ENCODE results near the gene LCN10. TPM values are rescaled to one million over a fixed set of nuclear protein-coding genes. Genes with fewer than 3 reads are reported as not detected.
A peak's percentile ranks its signal among the peaks of the same experiment; 100 is the strongest.

The LCN10 gene
- total and polyA plus RNA-seq, 10 of the 15 experiments (the other 5 are each of a cell fraction or from before 2014, with no cell fraction given), result 0.06 to 1.3 (median 0.21) TPM; not detected in 1

- TF ChIP-seq CUX1 (IDR thresholded peaks at IDR 0.05; ENCODE audit: insufficient replicate concordance, low read depth, low read length), result no peak
- TF ChIP-seq, protein P1, sequence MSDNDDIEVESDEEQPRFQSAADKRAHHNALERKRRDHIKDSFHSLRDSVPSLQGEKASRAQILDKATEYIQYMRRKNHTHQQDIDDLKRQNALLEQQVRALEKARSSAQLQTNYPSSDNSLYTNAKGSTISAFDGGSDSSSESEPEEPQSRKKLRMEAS (IDR thresholded peaks at IDR 0.05; ENCODE audit: low read depth, low read length), result peak; percentile 57; the same call in 1 of the 2 replicates
- no peak for TF ChIP-seq USF2 (IDR thresholded peaks at IDR 0.05; ENCODE audit: borderline replicate concordance, low read depth, low read length)
- no peak for TF ChIP-seq ZNF592 (IDR thresholded peaks at IDR 0.05)
- no peak for TF ChIP-seq E4F1 (IDR thresholded peaks at IDR 0.05; ENCODE audit: borderline replicate concordance, partially characterized antibody)
- 0 out of 2 replicates have a peak, but pooled peaks have one; percentile 40 for TF ChIP-seq RB1 (IDR thresholded peaks at IDR 0.05; ENCODE audit: borderline replicate concordance)
- no peak for TF ChIP-seq SREBF2 (IDR thresholded peaks at IDR 0.05; ENCODE audit: low read length)
- no peak for TF ChIP-seq ZBED1 (IDR thresholded peaks at IDR 0.05; ENCODE audit: borderline replicate concordance)
- TF ChIP-seq TCF7 (IDR thresholded peaks at IDR 0.05; ENCODE audit: borderline replicate concordance), result no peak
- TF ChIP-seq ZBTB4 (CRISPR knock-in tag; IDR thresholded peaks at IDR 0.05), result no peak
- peak; percentile 63 for TF ChIP-seq KLF5 (IDR thresholded peaks at IDR 0.05; ENCODE audit: partially characterized antibody)
Observed at GRCh38 chr9:136700959-136701667, 41.6 kb downstream of the LCN10 start (continued).

Measured in GM12878 (cell line).